DMS 273 (cell line): ENCODE measurements around the gene SLC49A4.

Experiments used
- DNase-seq: peaks from one replicate; lab custom pipeline; 2025; ENCODE audit not compliant: unreplicated experiment; lab: John Stamatoyannopoulos, UW

Gene SLC49A4

GRCh38 chr3:122898298-122898697 is 103.4 kb downstream of the SLC49A4 start:
- no peak for DNase-seq

GRCh38 chr3:122902326-122902725 is 107.5 kb downstream of the SLC49A4 start:
- DNase-seq = no peak

- DNase-seq = peak; percentile 34
Observed at GRCh38 chr3:122903171-122903570, 108.3 kb downstream of the SLC49A4 start.

GRCh38 chr3:122907471-122907870 is 112.6 kb downstream of the SLC49A4 start:
- no peak for DNase-seq

GRCh38 chr3:122908251-122908650 is 113.4 kb downstream of the SLC49A4 start:
- no peak for DNase-seq

GRCh38 chr3:122911901-122912300 is 117.0 kb downstream of the SLC49A4 start:
- DNase-seq = no peak

GRCh38 chr3:122912772-122913538 is 118.1 kb downstream of the SLC49A4 start:
- DNase-seq = no peak

- DNase-seq = no peak
Observed at GRCh38 chr3:122913539-122914100, 118.8 kb downstream of the SLC49A4 start.

- no peak for DNase-seq
Observed at GRCh38 chr3:122915300-122916055, 120.6 kb downstream of the SLC49A4 start.

- DNase-seq = no peak
Observed at GRCh38 chr3:122916084-122916483, 121.2 kb downstream of the SLC49A4 start.

- no peak for DNase-seq
Observed at GRCh38 chr3:122916580-122916979, 121.7 kb downstream of the SLC49A4 start.

- DNase-seq = no peak
Observed at GRCh38 chr3:122917412-122917811, 122.5 kb downstream of the SLC49A4 start.

- no peak for DNase-seq
Observed at GRCh38 chr3:122918576-122919290, 123.9 kb downstream of the SLC49A4 start.

- DNase-seq = no peak
Observed at GRCh38 chr3:122919291-122919610, 124.4 kb downstream of the SLC49A4 start.

GRCh38 chr3:122920986-122921385 is 126.1 kb downstream of the SLC49A4 start:
- DNase-seq = no peak

- DNase-seq = no peak
Observed at GRCh38 chr3:122921791-122922651, 127.2 kb downstream of the SLC49A4 start.

GRCh38 chr3:122923611-122924010 is 128.7 kb downstream of the SLC49A4 start:
- peak; percentile 30 for DNase-seq

GRCh38 chr3:122924056-122924455 is 129.2 kb downstream of the SLC49A4 start:
- DNase-seq = no peak

- DNase-seq = no peak
Observed at GRCh38 chr3:122925756-122926155, 130.9 kb downstream of the SLC49A4 start.

- DNase-seq = no peak
Observed at GRCh38 chr3:122926322-122926721, 131.5 kb downstream of the SLC49A4 start.

- no peak for DNase-seq
Observed at GRCh38 chr3:122926811-122927210, 131.9 kb downstream of the SLC49A4 start.
